H9 (cell line): ENCODE results near the gene IL17RA. TPM values are rescaled to one million over a fixed set of nuclear protein-coding genes. Genes with fewer than 3 reads are reported as not detected.

Experiments used
- DNase-seq: peaks from one replicate; pipeline ENCODE4 v3.0.0-alpha.2; 2017
- H2AFZ ChIP-seq: one replicate; pipeline ENCODE4 v1.6.1; 2013; ENCODE audit warnings: mild to moderate bottlenecking, low read length, control low read depth, moderate library complexity
- H2AK5ac ChIP-seq: 2 replicates; pipeline ENCODE4 v1.6.1; 2013; ENCODE audit warnings: low read length, control low read depth, mixed read lengths; ENCODE audit not compliant: insufficient read length
- H2BK120ac ChIP-seq: one replicate; pipeline ENCODE4 v1.6.1; 2013; ENCODE audit warnings: low read depth, mild to moderate bottlenecking, low read length, control low read depth, inconsistent platforms; ENCODE audit not compliant: poor library complexity, severe bottlenecking
- H2BK12ac ChIP-seq: 2 replicates; pipeline ENCODE4 v1.6.1; 2013; ENCODE audit warnings: low read length, control low read depth, mixed read lengths, low read depth; ENCODE audit not compliant: insufficient read length
- H2BK15ac ChIP-seq: 2 replicates; pipeline ENCODE4 v1.6.1; 2013; ENCODE audit warnings: low read depth, low read length, control low read depth
- H2BK20ac ChIP-seq: one replicate; pipeline ENCODE4 v1.6.1; 2013; ENCODE audit warnings: low read depth, mild to moderate bottlenecking, low read length, control low read depth, inconsistent platforms; ENCODE audit not compliant: poor library complexity, severe bottlenecking
- H2BK5ac ChIP-seq: 2 replicates; pipeline ENCODE4 v1.6.1; 2013; ENCODE audit warnings: low read length, control low read depth, mixed read lengths; ENCODE audit not compliant: insufficient read length
- H3K14ac ChIP-seq: 2 replicates; pipeline ENCODE4 v1.6.1; 2013; ENCODE audit warnings: low read length, control low read depth; ENCODE audit not compliant: insufficient read depth
- H3K18ac ChIP-seq: 2 replicates; pipeline ENCODE4 v1.6.1; 2013; ENCODE audit warnings: low read depth, mild to moderate bottlenecking, mixed read lengths, low read length, control low read depth; ENCODE audit not compliant: insufficient read length
- H3K23ac ChIP-seq: 2 replicates; pipeline ENCODE4 v1.6.1; 2013; ENCODE audit warnings: low read length, control low read depth, mixed read lengths, low read depth; ENCODE audit not compliant: insufficient read length
- H3K23me2 ChIP-seq: 2 replicates; pipeline ENCODE4 v1.6.1; 2013; ENCODE audit warnings: low read depth, mild to moderate bottlenecking, mixed read lengths, low read length, control low read depth; ENCODE audit not compliant: insufficient read length, poor library complexity, severe bottlenecking
- H3K27ac ChIP-seq: 2 replicates; pipeline ENCODE4 v1.5.1; 2013; ENCODE audit warnings: low read length, control low read depth, mixed read lengths, low read depth; ENCODE audit not compliant: insufficient read length
- H3K27me3 ChIP-seq: 2 replicates; pipeline ENCODE4 v1.6.1; 2013; ENCODE audit warnings: low read length, control low read depth, inconsistent platforms; ENCODE audit not compliant: insufficient read depth
- H3K4ac ChIP-seq: 2 replicates; pipeline ENCODE4 v1.6.1; 2013; ENCODE audit warnings: low read depth, mild to moderate bottlenecking, control low read depth, inconsistent platforms, low read length, moderate library complexity
- H3K4me1 ChIP-seq: 2 replicates; pipeline ENCODE4 v1.6.1; 2013; ENCODE audit warnings: low read length, control low read depth, inconsistent platforms; ENCODE audit not compliant: insufficient read depth
- H3K4me2 ChIP-seq: 2 replicates; pipeline ENCODE4 v1.6.1; 2013; ENCODE audit warnings: low read length, control low read depth, mixed read lengths; ENCODE audit not compliant: insufficient read length, insufficient read depth
- H3K56ac ChIP-seq: 2 replicates; pipeline ENCODE4 v1.6.1; 2013; ENCODE audit warnings: low read depth, mild to moderate bottlenecking, mixed read lengths, low read length, control low read depth; ENCODE audit not compliant: insufficient read length
- H3K79me1 ChIP-seq: 2 replicates; pipeline ENCODE4 v1.6.1; 2013; ENCODE audit warnings: low read depth, mild to moderate bottlenecking, moderate library complexity, low read length, control low read depth, inconsistent platforms; ENCODE audit not compliant: insufficient read depth, poor library complexity, severe bottlenecking
- H3K79me2 ChIP-seq: 2 replicates; pipeline ENCODE4 v1.6.1; 2013; ENCODE audit warnings: low read length, control low read depth, inconsistent platforms; ENCODE audit not compliant: insufficient read depth
- H3K9ac ChIP-seq: 2 replicates; pipeline ENCODE4 v1.6.1; 2013; ENCODE audit warnings: low read length, control low read depth, mixed read lengths; ENCODE audit not compliant: insufficient read length; ENCODE audit errors: extremely low read depth
- H3K9me3 ChIP-seq: one replicate; pipeline ENCODE4 v1.6.1; 2013; ENCODE audit warnings: low read depth, low read length, inconsistent platforms; ENCODE audit not compliant: control insufficient read depth
- H3T11ph ChIP-seq: one replicate; pipeline ENCODE4 v1.6.1; 2013; ENCODE audit warnings: mild to moderate bottlenecking, low read length, control low read depth, inconsistent platforms
- H4K20me1 ChIP-seq: one replicate; pipeline ENCODE4 v1.6.1; 2013; ENCODE audit not compliant: control insufficient read depth, insufficient read length, insufficient read depth
- H4K5ac ChIP-seq: 2 replicates; pipeline ENCODE4 v1.6.1; 2013; ENCODE audit warnings: low read depth, mild to moderate bottlenecking, mixed read lengths, low read length, control low read depth; ENCODE audit not compliant: insufficient read length
- H4K8ac ChIP-seq: replicated peaks from 2 replicates; pipeline ENCODE4 v1.6.1; 2013; ENCODE audit warnings: low read length, control low read depth, mixed read lengths, low read depth; ENCODE audit not compliant: insufficient read length
- H4K91ac ChIP-seq: 2 replicates; pipeline ENCODE4 v1.6.1; 2013; ENCODE audit warnings: low read depth, mild to moderate bottlenecking, moderate library complexity, mixed read lengths, low read length, control low read depth; ENCODE audit not compliant: insufficient read length
- H3K27ac Mint-ChIP-seq, 3 experiments: 2 replicates in 2 of 3; 3 replicates in 1 of 3; pipeline ENCODE4 v1.8.0; 2020 to 2021; ENCODE audit warnings: mixed read lengths in 3 of 3, mild to moderate bottlenecking in 1 of 3, moderate library complexity in 1 of 3
- H3K27me3 Mint-ChIP-seq: 2 replicates; pipeline ENCODE4 v1.8.0; 2021; ENCODE audit warnings: low read depth, mild to moderate bottlenecking, moderate library complexity, mixed read lengths
- H3K36me3 Mint-ChIP-seq, 3 experiments: 2 replicates in 2 of 3; 3 replicates in 1 of 3; pipeline ENCODE4 v1.8.0; 2020 to 2021; ENCODE audit warnings: low read depth in 3 of 3, mixed read lengths in 3 of 3; ENCODE audit not compliant: insufficient read depth in 1 of 3
- H3K4me1 Mint-ChIP-seq, 2 experiments: 2 replicates each; pipeline ENCODE4 v1.8.0; 2020; ENCODE audit warnings: mixed read lengths in 2 of 2
- H3K4me3 Mint-ChIP-seq, 2 experiments: 2 replicates in 1 of 2; 3 replicates in 1 of 2; pipeline ENCODE4 v1.8.0; 2020 to 2021; ENCODE audit warnings: mild to moderate bottlenecking in 2 of 2, mixed read lengths in 2 of 2, moderate library complexity in 1 of 2
- H3K9me3 Mint-ChIP-seq, 2 experiments: 2 replicates in 1 of 2; 3 replicates in 1 of 2; pipeline ENCODE4 v1.8.0; 2020; ENCODE audit warnings: mild to moderate bottlenecking in 2 of 2, mixed read lengths in 2 of 2, moderate library complexity in 1 of 2
- WGBS: extraction: QIAGEN DNeasy Blood & Tissue Kit; methylation state at CpG from one replicate; pipeline ENCODE4 v1.1.7; 2013; ENCODE audit warnings: missing lambda C conversion rate, low lambda C conversion rate, mixed read lengths; ENCODE audit not compliant: insufficient read length; ENCODE audit errors: extremely low coverage; 5-methylcytosine and 5-hydroxymethylcytosine counted together
- total RNA-seq: library from RNA; stranded (reverse); gene quantifications from 2 replicates; pipeline ENCODE4 v1.2.1, GENCODE V29; 2021
- TF ChIP-seq, protein P1 (sequence below): fragments of 200-600 bp; sonication (generic); conservative IDR thresholded peaks from 3 replicates; pipeline ENCODE4 v1.8.0; 2021; ENCODE audit warnings: antibody characterized with exemption, mild to moderate bottlenecking

Gene IL17RA
- total RNA-seq, 1 experiment from 2014 or later: 12.4 TPM

DNA sequence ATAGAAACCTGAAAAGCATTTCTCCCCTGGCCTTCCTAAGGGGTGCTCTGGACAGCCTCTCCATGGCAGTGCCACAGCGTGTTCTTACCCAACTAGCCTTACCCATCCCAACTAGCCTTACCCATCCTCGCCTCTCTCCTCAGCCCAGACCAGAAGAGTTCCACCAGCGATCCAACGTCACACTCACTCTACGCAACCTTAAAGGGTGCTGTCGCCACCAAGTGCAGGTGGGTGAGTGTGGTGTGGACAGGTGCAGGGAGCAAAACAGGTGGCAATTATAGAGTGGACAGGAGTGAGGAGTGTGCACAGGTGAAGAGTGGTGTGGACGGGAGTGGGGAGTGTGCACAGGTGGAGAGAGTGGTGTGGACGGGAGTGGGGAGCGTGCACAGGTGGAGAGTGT, 18.6 kb downstream of the IL17RA start:
- Mint-ChIP-seq H3K9me3 (no peaks in the 10 kb centered on the region; a peak in 1 of 5 replicates), H3K4me1 (peaks cover 3 to 6% of the 10 kb centered on the region in 2 experiments; a peak in 3 of 4 replicates), H3K27ac (no peak overlapping the region; a peak in 2 of 7 replicates), H3K4me3 (no peak overlapping the region; a peak in 1 of 5 replicates), H3K36me3 (peaks cover 4 to 42% (median 21%) of the 10 kb centered on the region in 3 experiments; a peak in 5 of 7 replicates), H3K27me3 (no peaks in the 10 kb centered on the region)
- no peaks in the 10 kb centered on the region for H3K4me1 ChIP-seq
- H4K5ac ChIP-seq: no peak overlapping the region
- no peaks in the 10 kb centered on the region for H3K9me3 ChIP-seq
- WGBS: no CpG with 5 or more reads among the region's 9 CpGs
- no peak overlapping the region for H2BK5ac ChIP-seq
- H3K56ac ChIP-seq: no peak overlapping the region
- no peak overlapping the region for H2BK15ac ChIP-seq
- DNase-seq: no peak
- H2BK12ac ChIP-seq: no peak overlapping the region
- no peak overlapping the region for H3K4ac ChIP-seq
- H4K91ac ChIP-seq: no peak overlapping the region
- H2AFZ ChIP-seq: no peak overlapping the region
- H2BK20ac ChIP-seq: no peak overlapping the region
- H3K9ac ChIP-seq: no peak overlapping the region
- TF ChIP-seq, protein P1, sequence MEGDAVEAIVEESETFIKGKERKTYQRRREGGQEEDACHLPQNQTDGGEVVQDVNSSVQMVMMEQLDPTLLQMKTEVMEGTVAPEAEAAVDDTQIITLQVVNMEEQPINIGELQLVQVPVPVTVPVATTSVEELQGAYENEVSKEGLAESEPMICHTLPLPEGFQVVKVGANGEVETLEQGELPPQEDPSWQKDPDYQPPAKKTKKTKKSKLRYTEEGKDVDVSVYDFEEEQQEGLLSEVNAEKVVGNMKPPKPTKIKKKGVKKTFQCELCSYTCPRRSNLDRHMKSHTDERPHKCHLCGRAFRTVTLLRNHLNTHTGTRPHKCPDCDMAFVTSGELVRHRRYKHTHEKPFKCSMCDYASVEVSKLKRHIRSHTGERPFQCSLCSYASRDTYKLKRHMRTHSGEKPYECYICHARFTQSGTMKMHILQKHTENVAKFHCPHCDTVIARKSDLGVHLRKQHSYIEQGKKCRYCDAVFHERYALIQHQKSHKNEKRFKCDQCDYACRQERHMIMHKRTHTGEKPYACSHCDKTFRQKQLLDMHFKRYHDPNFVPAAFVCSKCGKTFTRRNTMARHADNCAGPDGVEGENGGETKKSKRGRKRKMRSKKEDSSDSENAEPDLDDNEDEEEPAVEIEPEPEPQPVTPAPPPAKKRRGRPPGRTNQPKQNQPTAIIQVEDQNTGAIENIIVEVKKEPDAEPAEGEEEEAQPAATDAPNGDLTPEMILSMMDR: no peak
- H3K4me2 ChIP-seq: no peak overlapping the region
- H4K8ac ChIP-seq: no peak overlapping the region
- no peak overlapping the region; the same call in 1 of the 2 replicates for H3K14ac ChIP-seq
- H3K27me3 ChIP-seq: no peaks in the 10 kb centered on the region
- H3T11ph ChIP-seq: no peak overlapping the region
- no peaks in the 10 kb centered on the region for H4K20me1 ChIP-seq
- no peaks in the 10 kb centered on the region for H3K79me1 ChIP-seq
- H3K79me2 ChIP-seq: no peaks in the 10 kb centered on the region
- no peak overlapping the region for H3K27ac ChIP-seq
- no peak overlapping the region for H2AK5ac ChIP-seq
- no peak overlapping the region for H2BK120ac ChIP-seq
- H3K18ac ChIP-seq: no peak overlapping the region
- H3K23ac ChIP-seq: no peak overlapping the region
- no peaks in the 10 kb centered on the region for H3K23me2 ChIP-seq
